ENCODE results near the gene AHCYL2.

GRCh38 chr7:129341816-129342806 lies 117.3 kb downstream of the AHCYL2 start:
- no peak for TF ChIP-seq CTCF (conservative IDR thresholded peaks at IDR 0.05; ENCODE audit: low read length)
- no peak for TF ChIP-seq EZH2phosphoT487 (IDR thresholded peaks at IDR 0.05; ENCODE audit: borderline replicate concordance)

All from Loucy (cell line).